ENCODE results near the gene NR6A1. TPM values are rescaled to one million over a fixed set of nuclear protein-coding genes. Genes with fewer than 3 reads are reported as not detected.

NR6A1 gene
- total RNA-seq, 1 donor = 1.2 TPM

GRCh38 chr9:124550072-124550471 is 221.0 kb downstream of the NR6A1 start:
- TF ChIP-seq CTCF (IDR thresholded peaks at IDR 0.05; ENCODE audit: insufficient read depth, low read length) = no peak
- H3K4me3 ChIP-seq (ENCODE audit: low read depth, low read length) = no peak overlapping the region
- no peak for DNase-seq (ENCODE audit: low read depth)

GRCh38 chr9:124549016-124549415 is 222.1 kb downstream of the NR6A1 start:
- DNase-seq (ENCODE audit: low read depth) = no peak
- TF ChIP-seq CTCF (IDR thresholded peaks at IDR 0.05; ENCODE audit: insufficient read depth, low read length) = no peak
- H3K4me3 ChIP-seq (ENCODE audit: low read depth, low read length) = no peak overlapping the region

GRCh38 chr9:124544535-124544934 is 226.6 kb downstream of the NR6A1 start:
- H3K4me3 ChIP-seq (ENCODE audit: low read depth, low read length) = no peak overlapping the region
- TF ChIP-seq CTCF (IDR thresholded peaks at IDR 0.05; ENCODE audit: insufficient read depth, low read length) = no peak

GRCh38 chr9:124541824-124542223 is 229.3 kb downstream of the NR6A1 start:
- no peak for TF ChIP-seq CTCF (IDR thresholded peaks at IDR 0.05; ENCODE audit: insufficient read depth, low read length)

More at GRCh38 chr9:124544535-124544934, 226.6 kb downstream of the NR6A1 start:
- DNase-seq (ENCODE audit: low read depth) = no peak

GRCh38 chr9:124537926-124538325 is 233.2 kb downstream of the NR6A1 start:
- no peak for TF ChIP-seq CTCF (IDR thresholded peaks at IDR 0.05; ENCODE audit: insufficient read depth, low read length)
- no peak overlapping the region for H3K4me3 ChIP-seq (ENCODE audit: low read depth, low read length)
- no peak for DNase-seq (ENCODE audit: low read depth)

More at GRCh38 chr9:124541824-124542223, 229.3 kb downstream of the NR6A1 start:
- no peak overlapping the region for H3K4me3 ChIP-seq (ENCODE audit: low read depth, low read length)
- no peak for DNase-seq (ENCODE audit: low read depth)

GRCh38 chr9:124535846-124536245 is 235.3 kb downstream of the NR6A1 start:
- no peak for DNase-seq (ENCODE audit: low read depth)
- no peak overlapping the region for H3K4me3 ChIP-seq (ENCODE audit: low read depth, low read length)
- TF ChIP-seq CTCF (IDR thresholded peaks at IDR 0.05; ENCODE audit: insufficient read depth, low read length) = no peak

- DNase-seq (ENCODE audit: low read depth) = no peak
- H3K4me3 ChIP-seq (ENCODE audit: low read depth, low read length) = no peak overlapping the region
- TF ChIP-seq CTCF (IDR thresholded peaks at IDR 0.05; ENCODE audit: insufficient read depth, low read length) = no peak
Measured at GRCh38 chr9:124532897-124533296, 238.2 kb downstream of the NR6A1 start.

Data from fibroblast of the aortic adventitia (primary cell).